Vagina (tissue), 2 donors: ENCODE measurements around the gene JMJD7.

Experiments
- POLR2A ChIP-seq, 2 donors: fragments of 450-650 bp; IDR thresholded peaks; one replicate each; pipeline ENCODE4 v1.6.1; 2017; ENCODE audit warnings: antibody characterized with exemption in 2 of 2, mild to moderate bottlenecking in 2 of 2, moderate library complexity in 2 of 2
- POLR2AphosphoS5 ChIP-seq, 2 donors: sonication (generic); formaldehyde crosslinking; IDR thresholded peaks; one replicate each; pipeline ENCODE4 v1.9.0; 2017; ENCODE audit warnings: antibody characterized with exemption in 2 of 2, mild to moderate bottlenecking in 2 of 2, low read depth in 1 of 2; ENCODE audit not compliant: insufficient read depth in 1 of 2

DNA sequence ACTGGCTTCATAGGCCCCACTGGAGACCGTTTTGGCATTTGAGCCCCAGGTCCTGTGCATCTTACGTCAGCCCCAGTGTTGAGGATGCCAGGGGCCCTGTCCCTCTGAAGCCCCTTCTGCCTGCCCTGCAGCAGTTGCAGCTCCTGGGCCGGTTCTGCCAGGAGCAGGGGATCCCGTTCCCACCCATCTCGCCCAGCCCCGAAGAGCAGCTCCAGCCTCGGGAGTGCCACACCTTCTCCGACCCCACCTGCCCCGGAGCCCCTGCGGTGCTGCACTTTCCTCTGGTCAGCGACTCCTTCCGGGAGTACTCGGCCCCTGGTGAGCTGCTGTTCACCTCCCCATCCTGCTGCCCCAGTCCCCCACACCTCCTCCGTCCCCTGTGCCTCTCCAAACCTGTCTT is 19.3 kb downstream of the JMJD7 start:
- no peak for TF ChIP-seq POLR2AphosphoS5 (IDR thresholded peaks at IDR 0.05; ENCODE audit: insufficient read depth in 1 of 2, low read depth in 1 of 2)
- TF ChIP-seq POLR2A (IDR thresholded peaks at IDR 0.05), result no peak
